HepG2 (cell line): ENCODE data around the gene C1orf159. TPM values are rescaled to one million over a fixed set of nuclear protein-coding genes. Genes with fewer than 3 reads are reported as not detected.
A peak's percentile ranks its signal among the peaks of the same experiment; 100 is the strongest.

Experiments used
- ATAD3A ChIP-seq: sonication (generic); formaldehyde crosslinking; IDR thresholded peaks from 2 replicates; pipeline ENCODE4 v1.4.0; 2020; ENCODE audit warnings: missing genetic modification reagents
- CREB3 ChIP-seq: sonication (generic); formaldehyde crosslinking; IDR thresholded peaks from 2 replicates; pipeline ENCODE4 v1.5.0; 2020; ENCODE audit warnings: missing genetic modification reagents
- DNMT3B ChIP-seq: conservative IDR thresholded peaks from 2 replicates; pipeline ENCODE4 v1.6.1; 2016; ENCODE audit warnings: missing biosample characterization, control low read depth
- GLMP ChIP-seq: sonication (generic); formaldehyde crosslinking; IDR thresholded peaks from 2 replicates; pipeline ENCODE4 v1.9.0; 2021; ENCODE audit warnings: missing genetic modification reagents, mild to moderate bottlenecking, borderline replicate concordance
- HNRNPLL ChIP-seq: fragments of 200-400 bp; formaldehyde crosslinking; IDR thresholded peaks from 2 replicates; pipeline ENCODE4 v1.6.1; 2017; ENCODE audit warnings: mild to moderate bottlenecking, low read depth, low read length; ENCODE audit not compliant: poor library complexity, severe bottlenecking
- HOXA9 ChIP-seq: sonication (generic); formaldehyde crosslinking; IDR thresholded peaks from 2 replicates; pipeline ENCODE4 v1.8.1; 2022; ENCODE audit warnings: missing genetic modification reagents, mild to moderate bottlenecking, moderate library complexity, borderline replicate concordance
- JUND ChIP-seq: sonication (generic); formaldehyde crosslinking; IDR thresholded peaks from 2 replicates; pipeline ENCODE4 v1.8.0; 2022; ENCODE audit warnings: mild to moderate bottlenecking, missing genetic modification reagents
- KLF13 ChIP-seq: sonication (generic); formaldehyde crosslinking; IDR thresholded peaks from 2 replicates; pipeline ENCODE4 v1.4.0; 2020; ENCODE audit warnings: mild to moderate bottlenecking, missing genetic modification reagents
- KLF9 ChIP-seq: IDR thresholded peaks from 2 replicates; pipeline ENCODE4 v1.6.1; 2016; ENCODE audit warnings: low read depth
- MAFF ChIP-seq: IDR thresholded peaks from 2 replicates; pipeline ENCODE4 v1.6.1; 2011; ENCODE audit warnings: low read depth, low read length, improper control_type of control experiment
- POLR2G ChIP-seq: fragments of 200-400 bp; formaldehyde crosslinking; IDR thresholded peaks from 2 replicates; pipeline ENCODE4 v1.6.1; 2018; ENCODE audit warnings: mild to moderate bottlenecking, low read depth, low read length, moderate library complexity
- RBFOX2 ChIP-seq: fragments of 200-400 bp; formaldehyde crosslinking; IDR thresholded peaks from 2 replicates; pipeline ENCODE4 v1.6.1; 2017; ENCODE audit warnings: low read depth, mild to moderate bottlenecking, low read length
- RBM39 ChIP-seq: fragments of 200-400 bp; formaldehyde crosslinking; IDR thresholded peaks from one replicate; pipeline ENCODE4 v1.6.1; 2018; ENCODE audit warnings: antibody characterized with exemption, mild to moderate bottlenecking, low read depth, low read length; ENCODE audit not compliant: poor library complexity, severe bottlenecking
- SIN3B ChIP-seq: fragments of 150-350 bp; IDR thresholded peaks from 2 replicates; pipeline ENCODE4 v1.6.1; 2014; ENCODE audit warnings: low read length
- TRIM22 ChIP-seq: fragments of 450-650 bp; IDR thresholded peaks from 2 replicates; pipeline ENCODE4 v1.6.1; 2017
- TSC22D2 ChIP-seq: sonication (generic); formaldehyde crosslinking; IDR thresholded peaks from 2 replicates; pipeline ENCODE4 v1.5.1; 2020; ENCODE audit warnings: missing genetic modification reagents, mild to moderate bottlenecking, borderline replicate concordance
- ZEB1 ChIP-seq: IDR thresholded peaks from 2 replicates; pipeline ENCODE4 v1.6.1; 2012; ENCODE audit warnings: mild to moderate bottlenecking, low read depth, inconsistent platforms; ENCODE audit not compliant: insufficient replicate concordance
- ZNF367 ChIP-seq: sonication (generic); formaldehyde crosslinking; IDR thresholded peaks from 2 replicates; pipeline ENCODE4 v1.4.0; 2020; ENCODE audit warnings: missing genetic modification reagents, borderline replicate concordance
- ZNF383 ChIP-seq: sonication (generic); formaldehyde crosslinking; IDR thresholded peaks from 2 replicates; pipeline ENCODE4 v1.4.0; 2020; ENCODE audit warnings: missing genetic modification reagents, mild to moderate bottlenecking, borderline replicate concordance
- ZNF510 ChIP-seq: sonication (generic); formaldehyde crosslinking; IDR thresholded peaks from 2 replicates; pipeline ENCODE4 v1.4.0; 2020; ENCODE audit warnings: low read depth, mild to moderate bottlenecking, missing genetic modification reagents
- ZNF546 ChIP-seq: sonication (generic); formaldehyde crosslinking; conservative IDR thresholded peaks from 2 replicates; pipeline ENCODE4 v1.8.1; 2023; ENCODE audit warnings: mild to moderate bottlenecking, missing genetic modification reagents
- ZNF598 ChIP-seq: sonication (generic); formaldehyde crosslinking; IDR thresholded peaks from 2 replicates; pipeline ENCODE4 v1.5.1; 2020; ENCODE audit warnings: mild to moderate bottlenecking, missing genetic modification reagents, borderline replicate concordance
- ZNF891 ChIP-seq: sonication (generic); formaldehyde crosslinking; IDR thresholded peaks from 2 replicates; pipeline ENCODE4 v1.5.0; 2020; ENCODE audit warnings: mild to moderate bottlenecking, missing genetic modification reagents
- polyA plus RNA-seq, 8 experiments: library from polyadenylated mRNA; depleted of rRNA in 3 of 8; stranded (reverse) in 7 of 8; unstranded in 1 of 8; fragments of >200 nt; fragmentation: Illumina TruSeq in 4 of 8; extraction: Trizol in 4 of 8; gene quantifications; 2 replicates each; pipeline versions ENCODE4 v1.2.1 to v1.2.3, GENCODE V29; 2011 to 2016; ENCODE audit warnings: low read depth in 4 of 8, missing spikeins in 1 of 8, mixed read lengths in 1 of 8; ENCODE audit not compliant: insufficient read depth in 1 of 8
- total RNA-seq, 5 experiments: library from RNA; depleted of rRNA; stranded (reverse); fragments of >200 nt; fragmentation: Illumina TruSeq; extraction: Trizol; gene quantifications; 2 replicates each; pipeline ENCODE4 v1.2.3, GENCODE V29; 2016; ENCODE audit warnings: low read depth in 1 of 5
- TF ChIP-seq, protein P1 (sequence below): sonication (generic); formaldehyde crosslinking; IDR thresholded peaks from 2 replicates; pipeline ENCODE4 v1.4.0; 2020; ENCODE audit warnings: missing genetic modification reagents

Gene C1orf159
- total and polyA plus RNA-seq, 2 of the 13 experiments (the other 11 are each of a cell fraction or from before 2014, with no cell fraction given) = 3.8 to 6.7 TPM

- TF ChIP-seq CREB3 (no peak), ZNF383 (CRISPR knock-in tag) (no peak), POLR2G (0 out of 2 replicates have a peak, but pooled peaks have one; percentile 31), DNMT3B (CRISPR knock-in tag) (no peak), TSC22D2 (CRISPR knock-in tag) (no peak), ZNF546 (CRISPR knock-in tag) (no peak), RBM39 (no peak), JUND (CRISPR knock-in tag) (no peak), HNRNPLL (peak; percentile 99), ZNF891 (peak; percentile 69; the same call in 1 of the 2 replicates), HOXA9 (CRISPR knock-in tag) (no peak), TRIM22 (no peak), KLF9 (peak; percentile 92), ZEB1 (no peak), GLMP (CRISPR knock-in tag) (no peak), KLF13 (CRISPR knock-in tag) (no peak), ATAD3A (CRISPR knock-in tag) (no peak), ZNF367 (CRISPR knock-in tag) (no peak), SIN3B (no peak), RBFOX2 (peak; percentile 53; the same call in 1 of the 2 replicates), ZNF598 (CRISPR knock-in tag) (no peak), ZNF510 (CRISPR knock-in tag) (no peak), MAFF (no peak)
- TF ChIP-seq, protein P1, sequence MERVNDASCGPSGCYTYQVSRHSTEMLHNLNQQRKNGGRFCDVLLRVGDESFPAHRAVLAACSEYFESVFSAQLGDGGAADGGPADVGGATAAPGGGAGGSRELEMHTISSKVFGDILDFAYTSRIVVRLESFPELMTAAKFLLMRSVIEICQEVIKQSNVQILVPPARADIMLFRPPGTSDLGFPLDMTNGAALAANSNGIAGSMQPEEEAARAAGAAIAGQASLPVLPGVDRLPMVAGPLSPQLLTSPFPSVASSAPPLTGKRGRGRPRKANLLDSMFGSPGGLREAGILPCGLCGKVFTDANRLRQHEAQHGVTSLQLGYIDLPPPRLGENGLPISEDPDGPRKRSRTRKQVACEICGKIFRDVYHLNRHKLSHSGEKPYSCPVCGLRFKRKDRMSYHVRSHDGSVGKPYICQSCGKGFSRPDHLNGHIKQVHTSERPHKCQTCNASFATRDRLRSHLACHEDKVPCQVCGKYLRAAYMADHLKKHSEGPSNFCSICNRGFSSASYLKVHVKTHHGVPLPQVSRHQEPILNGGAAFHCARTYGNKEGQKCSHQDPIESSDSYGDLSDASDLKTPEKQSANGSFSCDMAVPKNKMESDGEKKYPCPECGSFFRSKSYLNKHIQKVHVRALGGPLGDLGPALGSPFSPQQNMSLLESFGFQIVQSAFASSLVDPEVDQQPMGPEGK (CRISPR knock-in tag) = 0 out of 2 replicates have a peak, but pooled peaks have one; percentile 9
Measured at GRCh38 chr1:1069056-1069710, 46.7 kb downstream of the C1orf159 start (continued).
